GM21381 (cell line): ENCODE results near the gene SEPTIN3.
A peak's percentile ranks its signal among the peaks of the same experiment; 100 is the strongest.
"Not testable (repeated sequence)": the region's sequence is repeated elsewhere in the genome, so short reads cannot be mapped to it uniquely, and the experiment has no call there.

Experiments
- ATAC-seq: cut with Tn5 transposase; IDR thresholded peaks from one replicate; pipeline ENCODE4 v1.9.1; 2021; ENCODE audit warnings: mild to moderate bottlenecking, moderate library complexity; ENCODE audit not compliant: unreplicated experiment

The SEPTIN3 gene

DNA sequence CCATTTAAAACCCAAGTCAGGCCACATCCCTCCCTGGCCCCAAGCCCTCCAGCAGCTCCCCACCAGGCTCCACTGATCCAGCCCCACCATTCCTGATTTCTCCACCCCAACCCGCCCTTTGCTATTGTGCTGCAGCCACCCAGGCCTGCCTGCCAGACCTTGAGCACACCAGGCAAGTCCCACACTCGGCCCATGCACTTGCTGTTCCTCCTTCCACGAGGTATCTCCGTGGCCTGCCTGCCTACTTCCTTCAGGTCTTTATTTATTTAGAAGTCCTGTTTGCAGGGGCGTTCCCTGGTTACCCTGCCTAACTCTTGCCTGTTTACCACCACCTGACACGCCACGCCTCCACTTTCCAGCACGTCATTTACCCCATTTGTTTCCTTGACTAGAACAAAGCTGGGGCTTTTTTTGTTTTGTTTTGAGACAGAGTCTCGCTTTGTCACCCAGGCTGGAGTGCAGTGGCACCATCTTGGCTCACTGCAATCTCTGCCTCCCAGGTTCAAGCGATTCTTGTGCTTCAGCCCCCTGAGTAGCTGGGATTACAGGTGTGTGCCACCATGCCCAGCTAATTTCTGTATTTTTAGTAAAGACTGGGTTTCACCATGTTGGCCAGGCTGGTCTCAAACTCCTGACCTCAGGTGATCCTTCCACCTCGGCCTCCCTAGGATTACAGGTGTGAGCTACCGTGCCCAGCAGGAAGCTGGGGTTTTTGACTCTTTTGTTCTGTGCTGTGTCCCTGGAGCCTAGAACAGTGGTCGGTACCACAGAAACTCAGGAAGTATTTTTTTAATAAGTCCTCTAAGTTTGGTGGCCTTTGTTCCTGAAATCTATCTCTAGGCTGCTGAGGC is 29.0 kb upstream of the SEPTIN3 start:
- ATAC-seq, result peak; percentile 38

DNA sequence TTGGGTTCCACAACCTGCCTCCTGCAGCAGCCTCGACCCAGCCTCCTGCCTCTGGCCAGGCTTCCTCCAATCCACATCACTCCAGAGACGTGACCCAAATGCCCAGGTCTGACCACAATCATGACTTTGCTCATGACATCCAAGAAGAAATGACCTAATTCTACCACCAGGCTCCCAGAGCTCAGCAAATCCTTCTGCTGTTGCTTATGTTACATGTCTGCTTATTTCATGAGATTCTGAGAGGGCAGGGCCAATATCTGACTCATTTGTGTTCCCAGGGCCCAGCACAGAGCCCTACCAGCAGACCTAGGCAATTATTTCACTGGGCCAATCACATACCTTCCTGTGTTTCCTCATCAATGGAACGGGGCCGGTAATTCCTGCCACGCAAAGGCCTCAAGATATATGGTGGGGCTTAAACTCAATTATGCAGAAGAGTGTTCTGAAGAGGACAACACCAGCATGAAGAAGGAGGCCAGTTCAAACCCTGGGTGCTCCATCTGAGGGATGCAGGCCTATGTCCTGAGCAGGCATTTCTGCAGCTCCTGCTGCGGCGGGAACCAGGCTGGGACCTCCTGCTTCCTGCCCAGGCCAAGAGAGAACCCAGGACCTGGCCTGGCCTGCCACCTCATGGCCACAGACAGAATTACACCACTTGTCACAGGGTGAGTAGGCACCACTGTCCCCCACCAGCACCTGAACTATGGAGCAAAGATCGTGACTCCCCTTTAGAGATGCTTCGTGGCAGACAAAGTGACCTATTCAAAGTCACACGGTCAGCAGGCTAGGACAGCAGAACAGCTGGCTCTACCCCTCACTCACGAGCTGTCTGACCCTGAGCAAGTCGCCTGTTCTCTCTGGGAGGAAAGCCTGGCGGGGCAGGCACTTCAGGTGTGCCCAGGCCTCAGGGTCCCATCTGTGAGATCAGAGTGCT is 28.1 kb upstream of the SEPTIN3 start:
- peak; percentile 37 for ATAC-seq

DNA sequence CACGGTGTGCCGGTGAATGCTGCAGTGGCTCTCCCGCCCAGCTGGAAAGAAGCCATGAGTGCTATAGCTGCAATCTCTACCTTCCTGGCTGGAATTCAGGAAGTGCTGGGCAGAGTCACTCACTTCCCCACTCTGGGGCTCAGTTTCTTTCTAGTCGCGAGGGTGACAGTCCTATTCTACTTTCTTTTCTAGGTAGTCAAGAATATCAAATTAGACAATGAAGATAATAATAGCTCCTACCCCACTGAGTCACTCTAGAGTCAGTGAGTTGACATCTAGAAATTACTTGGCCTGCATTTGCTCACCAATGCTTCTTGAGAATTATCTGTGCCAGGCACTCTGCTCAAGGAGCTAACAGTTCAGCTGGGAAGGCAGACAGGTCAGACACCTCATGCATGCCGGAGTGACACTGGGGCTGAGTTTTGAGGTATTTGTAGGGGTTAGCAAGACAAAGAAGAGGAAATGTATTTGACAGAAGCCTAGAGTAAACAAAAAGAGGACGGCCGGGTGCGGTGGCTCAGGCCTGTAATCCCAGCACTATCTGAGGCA is 25.5 kb upstream of the SEPTIN3 start:
- ATAC-seq, result no peak

DNA sequence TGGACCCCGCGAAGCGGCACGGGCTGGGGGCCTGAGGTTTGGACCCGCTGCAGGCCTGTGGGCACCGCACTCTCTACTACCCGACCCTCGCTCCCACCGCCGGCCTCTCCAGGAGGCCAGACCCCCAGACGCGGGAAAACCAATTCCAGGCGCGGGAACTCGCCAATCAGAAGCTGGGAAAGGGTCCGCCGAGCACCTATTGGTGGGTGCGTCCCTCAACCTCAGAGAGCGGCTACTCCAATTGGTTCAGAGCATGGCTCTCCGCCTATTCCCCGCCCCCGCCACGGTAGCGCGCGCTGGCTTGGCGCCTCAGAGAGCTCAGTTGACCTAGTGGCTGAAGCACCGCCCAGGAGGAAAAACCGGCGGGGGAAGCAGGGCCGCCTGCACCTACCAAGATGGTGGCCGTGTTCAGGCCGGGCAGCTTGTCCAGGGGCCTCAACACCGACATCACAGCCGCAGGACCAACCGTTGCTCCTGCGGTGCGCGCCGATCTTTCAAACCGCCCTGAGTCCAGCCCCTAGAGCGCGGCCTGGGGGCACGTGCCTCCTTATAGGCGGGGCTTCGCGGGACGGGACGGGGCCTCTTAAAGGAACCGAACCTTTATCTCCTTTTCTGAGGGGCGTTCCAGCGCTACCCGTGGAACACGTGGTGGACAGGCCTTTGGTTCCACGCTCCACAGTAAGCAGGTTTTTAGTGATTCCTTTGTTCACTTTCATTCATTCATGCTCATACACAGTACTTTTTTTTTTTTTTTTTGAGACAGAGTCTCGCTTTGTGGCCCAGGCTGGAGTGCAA is 22.4 kb upstream of the SEPTIN3 start, which contains the start of gene CENPM:
CENPM (minus strand) TSS at position 524 of the 795 bp plus-strand sequence; CDS start at position 448, 76 bp downstream.
- ATAC-seq, result peak; percentile 80

DNA sequence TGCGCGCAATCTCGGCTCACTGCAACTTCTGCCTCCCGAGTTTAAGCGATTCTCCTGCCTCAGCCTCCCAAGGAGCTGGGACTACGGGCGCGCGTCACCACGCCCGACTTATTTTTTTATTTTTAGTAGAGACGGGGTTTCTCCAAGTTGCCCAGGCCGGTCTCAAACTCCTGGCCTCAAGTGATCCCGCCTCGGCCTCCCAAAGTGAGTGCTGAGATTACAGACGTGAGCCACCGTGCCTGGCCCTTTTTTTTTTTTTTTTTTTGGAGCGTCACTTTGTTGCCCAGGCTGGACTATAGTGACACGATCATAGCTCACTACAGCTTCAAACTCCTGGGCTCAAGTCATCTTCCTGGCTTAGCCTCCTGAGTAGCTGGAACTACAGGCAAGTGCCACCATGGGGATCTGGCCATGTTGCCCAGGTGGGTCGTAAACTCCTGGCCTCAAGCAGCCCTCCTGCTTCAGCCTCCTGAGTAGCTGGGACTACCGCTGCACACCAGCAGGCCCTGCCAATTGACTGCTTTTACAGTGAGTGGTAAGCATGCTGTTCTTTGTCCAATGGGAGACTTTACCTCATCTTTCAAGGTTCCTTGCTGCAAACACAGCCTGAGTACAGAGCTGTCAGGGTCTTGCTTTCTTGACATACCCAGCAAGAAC is 21.7 kb upstream of the SEPTIN3 start:
- ATAC-seq, result no peak

DNA sequence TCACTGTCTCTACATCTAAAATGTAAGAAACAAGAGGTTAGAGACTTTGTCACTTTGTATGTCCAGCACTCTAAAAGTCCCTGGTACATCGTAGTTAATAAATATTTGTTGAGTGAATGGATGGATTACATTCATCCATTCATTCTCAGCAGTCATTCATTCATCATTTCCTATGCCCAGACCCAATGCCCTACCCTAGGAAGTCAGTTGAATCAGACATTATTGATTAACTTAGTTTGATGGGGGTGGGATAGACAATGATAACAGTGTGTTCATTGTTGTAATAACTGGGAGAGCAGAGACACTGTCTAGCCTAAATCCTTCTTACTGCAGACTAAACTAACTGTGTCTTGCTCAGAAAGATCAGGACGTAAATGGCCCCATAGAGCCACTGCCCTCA is 21.1 kb upstream of the SEPTIN3 start:
- ATAC-seq, result no peak

DNA sequence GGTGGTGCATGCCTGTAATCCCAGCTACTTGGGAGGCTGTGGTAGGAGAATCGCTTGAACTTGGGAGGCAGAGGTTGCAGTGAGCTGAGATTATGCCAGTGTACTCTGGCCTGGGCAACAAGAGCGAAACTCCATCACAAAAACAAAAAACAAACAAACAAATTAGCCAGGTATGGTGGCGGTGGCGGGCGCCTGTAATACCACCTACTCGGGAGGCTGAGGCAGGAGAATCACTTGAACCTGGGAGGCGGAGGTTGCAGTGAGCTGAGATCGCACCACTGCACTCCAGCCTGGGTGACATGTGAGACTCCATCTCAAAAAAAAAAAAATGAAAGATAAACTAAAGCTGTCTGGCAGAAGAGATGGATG is 20.3 kb upstream of the SEPTIN3 start:
- not testable (repeated sequence) for ATAC-seq

DNA sequence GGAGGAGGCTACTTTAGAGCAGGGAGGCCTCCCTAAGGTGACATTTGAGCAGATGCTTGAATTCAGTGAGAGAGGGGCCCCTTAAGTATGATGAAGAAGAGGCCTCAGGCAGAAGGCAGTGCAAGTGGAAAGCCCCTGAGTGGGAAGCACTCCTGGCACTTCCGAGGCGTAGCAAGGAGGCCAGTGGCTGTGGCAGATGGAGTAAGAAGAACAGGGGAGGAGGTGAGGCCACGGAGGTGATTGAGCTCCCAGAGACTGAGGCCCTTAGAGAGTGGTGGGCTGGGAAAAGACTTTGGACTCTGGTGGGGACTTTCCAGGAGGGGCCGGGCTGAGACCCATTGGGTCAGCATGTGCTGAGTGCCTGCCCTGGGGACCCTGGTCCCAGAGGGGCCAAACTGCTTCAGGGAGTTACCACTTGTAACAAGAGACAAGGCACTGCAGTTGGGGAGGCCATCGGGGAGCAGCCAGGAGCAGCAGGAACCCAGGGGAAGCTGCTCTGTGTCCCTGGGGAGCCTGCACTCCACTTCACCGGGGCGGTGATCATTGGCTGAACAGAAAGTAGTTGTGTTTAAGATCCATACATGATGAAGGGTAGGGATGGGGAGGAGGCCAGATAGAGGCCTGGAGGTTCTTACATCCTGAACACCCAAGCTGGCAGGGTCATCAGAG is 19.8 kb upstream of the SEPTIN3 start:
- ATAC-seq, result no peak

DNA sequence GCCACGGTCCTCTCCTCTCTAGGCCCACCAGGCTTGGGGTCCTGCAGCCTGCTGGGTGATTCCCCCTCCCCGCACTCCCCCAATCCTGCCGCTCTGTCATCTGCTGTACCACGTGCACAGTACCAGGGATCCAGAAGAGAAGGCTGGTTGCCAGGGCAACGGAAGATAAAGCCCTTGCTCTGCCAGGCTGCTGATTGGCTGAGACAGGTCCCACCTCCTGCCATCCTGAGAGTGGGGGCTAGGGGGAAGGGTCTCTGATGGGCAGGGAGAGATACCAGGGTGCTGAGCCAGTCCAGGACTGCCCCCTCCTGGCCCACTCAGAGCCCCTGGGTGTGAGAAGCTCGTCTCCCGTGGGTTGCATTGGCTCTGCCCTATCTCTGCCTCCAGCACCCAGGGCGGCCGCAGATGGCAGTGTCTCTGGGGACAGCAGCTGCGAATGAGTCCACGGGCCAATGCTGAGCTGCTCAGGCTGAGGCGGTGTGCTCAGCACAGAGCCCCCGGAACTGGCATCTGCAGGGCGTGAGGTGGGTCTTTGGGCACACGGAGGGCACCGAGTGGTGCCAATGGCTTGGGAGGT is 17.3 kb upstream of the SEPTIN3 start, which contains the start of gene SMIM45:
SMIM45 (plus strand) TSS at position 253 of the 577 bp plus-strand sequence.
- no peak for ATAC-seq

GRCh38 chr22:41952713-41953112 is 16.5 kb upstream of the SEPTIN3 start:
- ATAC-seq, result no peak

DNA sequence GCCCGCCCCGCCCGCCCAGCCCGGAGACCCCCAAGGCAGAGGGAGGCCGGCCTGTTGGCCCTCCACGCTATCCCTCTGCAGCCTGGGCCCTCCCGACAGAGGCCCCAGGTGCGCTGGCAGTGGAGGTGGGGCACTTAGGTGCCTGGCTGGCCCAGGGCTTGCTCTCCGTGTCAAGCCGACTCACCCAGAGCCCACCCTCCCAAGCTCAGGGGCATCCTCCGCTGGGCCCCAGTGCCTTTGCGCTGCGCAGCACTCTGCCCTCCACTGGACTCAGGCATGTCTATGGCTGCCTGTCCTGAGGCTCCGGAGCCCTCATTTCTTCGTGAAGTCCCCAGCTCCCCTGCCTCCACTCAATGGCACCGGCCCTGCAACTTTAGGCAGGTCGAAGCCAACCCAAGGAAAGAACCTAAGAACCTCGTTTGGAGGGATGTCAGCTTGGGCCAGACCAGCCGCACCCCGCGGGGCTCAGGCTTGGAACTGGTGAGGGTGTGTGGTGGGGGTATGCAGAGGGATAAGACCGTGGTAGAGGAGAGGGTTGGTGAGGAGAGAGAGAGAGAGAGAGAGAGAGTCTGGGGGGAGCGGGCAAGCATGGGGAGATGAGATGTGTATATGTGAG is 11.2 kb upstream of the SEPTIN3 start:
- peak; percentile 21 for ATAC-seq

- no peak for ATAC-seq
These were observed 5.7 kb upstream of the SEPTIN3 start for GRCh38 chr22:41963453-41964111.

DNA sequence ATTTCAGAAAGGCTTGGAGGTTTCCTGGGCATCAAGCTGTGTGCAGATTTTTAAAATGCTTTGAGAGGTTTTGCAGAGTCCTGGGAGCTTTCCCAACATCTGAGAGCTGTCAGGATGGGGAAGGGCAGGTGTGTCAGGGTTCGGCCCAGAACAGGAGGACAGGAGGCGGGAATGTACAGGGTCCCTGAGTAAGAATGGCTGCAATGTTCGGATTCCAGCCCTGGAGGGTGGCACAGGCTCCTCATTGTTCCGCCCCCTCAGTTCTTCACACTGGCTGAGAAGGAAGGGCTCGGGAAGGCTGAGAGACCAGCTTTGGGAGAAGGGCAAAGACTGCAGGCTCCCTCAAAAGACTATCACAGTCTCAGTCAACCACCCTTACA is 5.1 kb upstream of the SEPTIN3 start:
- ATAC-seq, result no peak

DNA sequence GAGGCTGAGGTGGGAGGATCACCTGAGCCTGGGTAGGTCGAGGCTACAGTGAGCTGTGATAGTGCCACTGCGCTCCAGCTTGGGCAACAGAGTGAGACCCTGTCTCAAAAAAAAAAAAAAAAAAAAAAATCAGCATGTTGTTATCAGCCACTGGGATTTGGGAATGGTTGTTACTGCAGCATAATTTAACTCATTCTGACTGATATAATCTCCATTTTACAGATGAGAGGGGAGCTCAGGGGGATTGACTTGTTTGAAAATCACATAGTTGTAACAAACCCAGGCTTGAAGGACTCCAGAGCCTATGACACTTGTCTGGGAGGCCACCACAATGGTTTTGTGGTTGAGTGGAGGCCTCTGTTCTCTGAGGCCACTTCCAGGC is 3.0 kb upstream of the SEPTIN3 start:
- ATAC-seq, result no peak

DNA sequence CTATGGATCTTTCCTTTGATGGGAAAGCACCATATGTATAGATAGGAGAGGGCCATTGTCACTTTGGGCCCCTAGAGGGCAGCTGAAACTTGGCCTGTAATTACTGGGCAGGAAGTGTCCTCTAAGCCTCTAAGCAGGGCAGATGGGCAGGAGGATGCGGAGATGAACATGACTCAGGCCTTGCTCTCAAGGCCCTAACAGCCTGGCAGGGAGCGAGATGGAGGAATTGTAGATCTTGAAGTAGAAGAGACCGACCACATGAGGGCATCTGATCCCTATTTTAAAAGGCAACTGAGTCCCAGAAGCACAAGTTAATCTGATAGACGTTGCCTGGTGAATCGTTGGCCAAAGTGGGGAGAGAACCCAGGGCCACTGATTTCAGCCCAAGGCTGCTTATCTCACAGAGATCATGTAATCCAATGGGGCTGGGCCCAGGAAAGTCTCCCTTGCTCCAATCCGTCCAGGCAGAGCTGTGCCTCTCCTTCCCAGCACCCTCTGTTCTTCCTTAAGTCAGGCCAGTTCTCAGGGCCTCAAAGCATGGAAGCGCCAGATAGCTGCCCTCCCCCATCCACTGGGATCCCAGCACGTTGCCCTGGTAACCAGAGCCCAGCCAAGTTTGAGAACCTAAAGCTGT is 2.5 kb upstream of the SEPTIN3 start:
- no peak for ATAC-seq

DNA sequence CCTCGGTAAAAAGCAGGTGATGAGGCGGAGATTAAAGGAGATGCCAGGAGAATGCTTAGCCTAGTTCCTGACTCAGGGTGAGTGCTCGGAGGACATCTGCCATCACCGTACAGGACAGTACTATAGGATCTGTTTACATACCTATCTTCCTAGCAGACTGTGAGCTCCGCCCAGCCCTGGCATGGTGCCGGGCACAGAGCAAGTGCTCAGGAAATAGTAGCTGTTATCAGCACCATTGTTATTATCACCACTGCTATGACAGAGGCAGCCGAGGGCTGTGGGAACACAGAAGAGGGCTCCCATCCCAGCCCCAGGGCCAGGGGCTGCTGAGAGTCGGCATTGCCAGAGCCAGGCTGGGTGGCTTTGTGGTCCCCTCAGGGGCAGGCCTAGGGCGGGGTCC is 642 bp upstream of the SEPTIN3 start:
- no peak for ATAC-seq

DNA sequence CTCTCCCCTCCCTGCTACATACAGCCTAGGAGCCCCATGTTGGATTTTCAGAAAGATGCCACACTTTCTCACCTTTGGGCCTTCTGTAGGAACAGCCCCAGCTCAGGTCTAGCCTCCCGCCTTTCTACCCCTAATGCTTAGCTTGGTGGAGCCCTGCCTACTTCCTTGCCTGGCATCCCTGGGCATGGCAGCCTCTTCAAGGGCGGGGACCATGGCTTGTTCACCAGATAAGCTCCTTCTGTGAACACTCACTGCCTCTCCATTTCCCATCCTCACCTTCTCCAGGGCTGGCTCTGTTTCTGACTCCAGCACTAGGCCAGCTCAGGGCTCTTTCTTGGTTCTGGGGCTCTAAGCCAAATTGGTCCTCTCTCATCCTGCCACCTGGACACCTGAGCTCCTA is 1.4 kb downstream of the SEPTIN3 start:
- ATAC-seq, result no peak

DNA sequence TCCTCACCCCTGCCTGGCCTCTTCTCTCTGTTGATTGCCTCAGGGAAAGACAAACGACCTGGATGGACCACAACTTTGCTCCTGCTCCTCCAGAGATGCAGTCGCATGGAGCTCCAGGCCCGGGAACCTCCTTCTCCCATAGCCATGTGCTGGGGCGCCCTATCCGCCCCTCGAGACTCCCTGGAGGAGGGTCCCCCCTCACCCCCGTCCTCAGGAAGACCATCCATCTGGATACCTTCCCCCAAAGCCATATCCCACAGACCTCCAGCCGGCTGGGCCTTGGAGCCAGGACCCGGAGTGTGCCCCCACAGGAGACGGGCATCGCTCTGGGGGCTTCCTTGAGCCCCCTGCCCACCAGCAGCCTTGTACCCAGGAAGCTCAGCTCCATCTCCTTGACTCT is 2.2 kb downstream of the SEPTIN3 start:
- ATAC-seq, result no peak
